ENCODE measurements around the gene ASB16. TPM values are rescaled to one million over a fixed set of nuclear protein-coding genes. Genes with fewer than 3 reads are reported as not detected.
A peak's percentile ranks its signal among the peaks of the same experiment; 100 is the strongest.

The ASB16 gene
- total RNA-seq, 1 donor from 2014 or later = not detected

DNA sequence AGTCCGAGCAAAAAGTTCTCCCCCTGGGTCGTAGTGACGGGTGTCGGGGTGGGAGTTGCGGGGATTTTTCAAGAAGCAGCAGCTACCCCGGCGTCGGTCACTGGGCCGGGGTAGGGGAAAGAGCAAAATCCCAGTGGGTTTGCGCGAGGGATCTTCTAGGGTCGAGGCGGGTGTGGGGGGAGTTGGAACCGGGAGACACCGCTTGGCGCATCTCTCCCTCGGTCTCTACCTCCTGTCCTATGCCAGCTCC, 51.3 kb downstream of the ASB16 start:
- Mint-ChIP-seq H3K36me3 (ENCODE audit: low read depth, unreplicated experiment) (peaks cover 1% of the 10 kb centered on the region), H3K27me3 (ENCODE audit: unreplicated experiment) (peaks cover 15% of the 10 kb centered on the region), H3K27ac (ENCODE audit: unreplicated experiment) (peak overlapping the region; percentile 79), H3K9me3 (ENCODE audit: unreplicated experiment) (no peaks in the 10 kb centered on the region), H3K4me1 (ENCODE audit: unreplicated experiment) (peaks cover 25% of the 10 kb centered on the region), H3K4me3 (ENCODE audit: unreplicated experiment) (peak overlapping the region; percentile 97)
- no peak for DNase-seq (ENCODE audit: low spot score)
- TF ChIP-seq, protein P1, sequence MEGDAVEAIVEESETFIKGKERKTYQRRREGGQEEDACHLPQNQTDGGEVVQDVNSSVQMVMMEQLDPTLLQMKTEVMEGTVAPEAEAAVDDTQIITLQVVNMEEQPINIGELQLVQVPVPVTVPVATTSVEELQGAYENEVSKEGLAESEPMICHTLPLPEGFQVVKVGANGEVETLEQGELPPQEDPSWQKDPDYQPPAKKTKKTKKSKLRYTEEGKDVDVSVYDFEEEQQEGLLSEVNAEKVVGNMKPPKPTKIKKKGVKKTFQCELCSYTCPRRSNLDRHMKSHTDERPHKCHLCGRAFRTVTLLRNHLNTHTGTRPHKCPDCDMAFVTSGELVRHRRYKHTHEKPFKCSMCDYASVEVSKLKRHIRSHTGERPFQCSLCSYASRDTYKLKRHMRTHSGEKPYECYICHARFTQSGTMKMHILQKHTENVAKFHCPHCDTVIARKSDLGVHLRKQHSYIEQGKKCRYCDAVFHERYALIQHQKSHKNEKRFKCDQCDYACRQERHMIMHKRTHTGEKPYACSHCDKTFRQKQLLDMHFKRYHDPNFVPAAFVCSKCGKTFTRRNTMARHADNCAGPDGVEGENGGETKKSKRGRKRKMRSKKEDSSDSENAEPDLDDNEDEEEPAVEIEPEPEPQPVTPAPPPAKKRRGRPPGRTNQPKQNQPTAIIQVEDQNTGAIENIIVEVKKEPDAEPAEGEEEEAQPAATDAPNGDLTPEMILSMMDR (IDR thresholded peaks at IDR 0.05; ENCODE audit: unreplicated experiment) = no peak

DNA sequence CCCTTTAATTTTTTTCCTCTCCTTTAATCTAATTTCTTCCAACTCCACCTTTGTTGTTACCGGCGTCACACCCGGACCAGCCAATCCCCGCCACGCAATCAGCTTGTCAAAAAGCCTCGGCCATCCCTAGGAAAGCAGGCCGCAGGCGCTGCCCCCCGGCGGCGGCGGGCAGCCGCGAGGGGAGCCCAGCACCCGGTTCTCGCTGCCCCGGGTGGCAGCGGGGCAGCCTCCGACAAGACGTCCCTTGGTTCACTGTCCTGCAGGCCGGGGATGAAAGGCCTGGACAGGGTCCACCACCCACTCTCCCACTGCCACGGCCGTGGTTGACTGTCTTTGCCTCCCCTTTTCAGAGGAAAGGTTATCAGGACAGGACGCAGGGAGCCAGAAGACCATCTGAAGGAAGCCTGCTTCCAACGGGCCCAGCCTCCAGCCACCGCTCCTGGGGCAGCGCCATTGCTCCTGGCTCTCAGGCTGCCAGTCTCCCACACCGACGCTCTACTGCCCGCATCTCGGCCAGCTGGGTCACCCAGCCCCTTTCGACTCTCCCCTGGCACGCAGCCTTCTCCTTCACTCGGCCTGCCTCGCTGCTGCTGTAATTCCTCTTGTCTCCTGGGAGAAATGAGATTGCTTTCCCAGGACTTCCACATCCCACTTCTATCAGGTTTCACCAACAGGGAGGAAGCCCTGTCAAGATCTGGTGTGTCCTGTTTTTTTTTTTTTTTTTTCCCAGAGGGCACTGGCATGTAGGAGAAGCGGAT, 51.8 kb downstream of the ASB16 start:
- H3K9me3 Mint-ChIP-seq (ENCODE audit: unreplicated experiment) = no peaks in the 10 kb centered on the region
- H3K27me3 Mint-ChIP-seq (ENCODE audit: unreplicated experiment) = peaks cover 14% of the 10 kb centered on the region
- peak overlapping the region; percentile 97 for H3K4me3 Mint-ChIP-seq (ENCODE audit: unreplicated experiment)
- peak overlapping the region; percentile 93 for H3K27ac Mint-ChIP-seq (ENCODE audit: unreplicated experiment)
- H3K36me3 Mint-ChIP-seq (ENCODE audit: low read depth, unreplicated experiment) = no peaks in the 10 kb centered on the region
- TF ChIP-seq, protein P1 (IDR thresholded peaks at IDR 0.05; ENCODE audit: unreplicated experiment) = no peak
- peak; percentile 62 for DNase-seq (ENCODE audit: low spot score)
- peaks cover 21% of the 10 kb centered on the region for H3K4me1 Mint-ChIP-seq (ENCODE audit: unreplicated experiment)

- no peak for DNase-seq (ENCODE audit: low spot score)
- Mint-ChIP-seq H3K4me3 (ENCODE audit: unreplicated experiment) (peak overlapping the region; percentile 69), H3K27ac (ENCODE audit: unreplicated experiment) (no peak overlapping the region), H3K4me1 (ENCODE audit: unreplicated experiment) (peaks cover 17% of the 10 kb centered on the region), H3K36me3 (ENCODE audit: low read depth, unreplicated experiment) (no peaks in the 10 kb centered on the region), H3K27me3 (ENCODE audit: unreplicated experiment) (peaks cover 9% of the 10 kb centered on the region), H3K9me3 (ENCODE audit: unreplicated experiment) (no peaks in the 10 kb centered on the region)
- TF ChIP-seq, protein P1 (IDR thresholded peaks at IDR 0.05; ENCODE audit: unreplicated experiment) = no peak
Observed at GRCh38 chr17:44223541-44224071, 53.1 kb downstream of the ASB16 start.

Small RNAs within 50 kb of the gene (microRNA-seq; reads per million reads assigned to microRNA genes)
- 1.1 reads per million, percentile 14 among the genes with 10 or more reads in this experiment for gene MIR6782 (ENCODE audit: unreplicated experiment)

Other genes starting within 250 kb of the ASB16 start
- not detected for gene PPY, start 228.2 kb upstream of the ASB16 start, total RNA-seq (ENCODE audit: unreplicated experiment)
- not detected for gene PYY, start 216.8 kb upstream of the ASB16 start, total RNA-seq (ENCODE audit: unreplicated experiment)
- gene NAGS, start 166.1 kb upstream of the ASB16 start, total RNA-seq (ENCODE audit: unreplicated experiment) = 1.2 TPM
- 32.1 TPM for gene TMEM101, start 155.7 kb upstream of the ASB16 start, total RNA-seq (ENCODE audit: unreplicated experiment)
- 63.0 TPM for gene LSM12, start 104.0 kb upstream of the ASB16 start, total RNA-seq (ENCODE audit: unreplicated experiment)
- gene G6PC3, start 100.0 kb upstream of the ASB16 start, total RNA-seq (ENCODE audit: unreplicated experiment) = 113 TPM
- 51.4 TPM for gene HDAC5, start 47.1 kb upstream of the ASB16 start, total RNA-seq (ENCODE audit: unreplicated experiment)
- 6.1 TPM for gene HROB, start 28.8 kb upstream of the ASB16 start, total RNA-seq (ENCODE audit: unreplicated experiment)
- 39.2 TPM for gene TMUB2, start 16.3 kb downstream of the ASB16 start, total RNA-seq (ENCODE audit: unreplicated experiment)
- 152 TPM for gene ATXN7L3, start 29.2 kb downstream of the ASB16 start, total RNA-seq (ENCODE audit: unreplicated experiment)
- gene UBTF, start 49.0 kb downstream of the ASB16 start, total RNA-seq (ENCODE audit: unreplicated experiment) = 63.8 TPM
- gene SLC4A1, start 97.4 kb downstream of the ASB16 start, total RNA-seq (ENCODE audit: unreplicated experiment) = not detected
- gene RUNDC3A, start 137.9 kb downstream of the ASB16 start, total RNA-seq (ENCODE audit: unreplicated experiment) = 0.82 TPM
- 124 TPM for gene SLC25A39, start 154.1 kb downstream of the ASB16 start, total RNA-seq (ENCODE audit: unreplicated experiment)
- gene GRN, start 174.6 kb downstream of the ASB16 start, total RNA-seq (ENCODE audit: unreplicated experiment) = 904 TPM
- 53.7 TPM for gene FAM171A2, start 193.1 kb downstream of the ASB16 start, total RNA-seq (ENCODE audit: unreplicated experiment)
- gene ITGA2B, start 218.9 kb downstream of the ASB16 start, total RNA-seq (ENCODE audit: unreplicated experiment) = 4.3 TPM